ENCODE results near the gene WDR82. TPM values are rescaled to one million over a fixed set of nuclear protein-coding genes. Genes with fewer than 3 reads are reported as not detected.

The WDR82 gene
- total RNA-seq, 1 donor from 2014 or later, result 93.1 TPM

DNA sequence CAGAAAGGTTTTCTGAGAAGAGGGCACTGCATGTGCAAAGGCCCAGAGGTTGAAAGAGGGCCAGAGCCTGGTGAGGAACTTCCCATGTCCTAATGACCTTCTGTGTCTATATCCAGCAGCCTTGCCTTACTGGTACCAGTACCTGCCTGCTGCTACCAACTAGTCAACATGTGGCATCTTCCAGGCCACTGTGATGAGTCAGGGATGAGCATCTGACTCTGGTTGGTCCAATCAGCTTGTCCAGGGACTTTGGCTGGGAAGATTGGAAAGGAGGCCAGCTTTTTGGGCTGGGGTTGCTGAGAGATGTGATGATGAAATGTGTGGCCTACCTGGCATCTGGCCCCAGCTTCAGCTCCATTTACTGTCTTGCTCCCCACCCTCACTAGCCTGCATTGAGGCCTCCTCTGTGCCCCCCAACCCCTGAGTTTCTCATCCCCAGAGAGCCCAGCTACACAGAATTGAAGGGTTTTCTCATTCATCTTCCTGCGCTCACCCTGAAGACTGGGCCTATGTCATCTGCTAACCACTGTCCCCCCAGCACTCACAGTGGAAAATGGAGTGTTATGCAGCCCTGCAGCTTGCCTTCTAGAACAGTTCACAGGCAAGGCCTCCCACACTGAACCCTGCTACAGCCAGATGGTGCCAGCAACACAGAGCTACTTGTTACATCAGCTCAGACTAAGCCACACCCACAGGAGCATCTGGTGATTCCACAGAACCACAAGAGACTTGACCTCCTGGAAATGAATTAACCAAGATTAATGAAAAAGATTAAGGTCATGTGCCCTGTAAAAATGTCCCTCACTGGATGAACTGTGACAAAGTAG is 38.2 kb downstream of the WDR82 start:
- H3K36me3 Mint-ChIP-seq (ENCODE audit: insufficient read depth), result no peaks in the 10 kb centered on the region
- H3K27ac Mint-ChIP-seq, result no peak overlapping the region
- TF ChIP-seq, protein P1, sequence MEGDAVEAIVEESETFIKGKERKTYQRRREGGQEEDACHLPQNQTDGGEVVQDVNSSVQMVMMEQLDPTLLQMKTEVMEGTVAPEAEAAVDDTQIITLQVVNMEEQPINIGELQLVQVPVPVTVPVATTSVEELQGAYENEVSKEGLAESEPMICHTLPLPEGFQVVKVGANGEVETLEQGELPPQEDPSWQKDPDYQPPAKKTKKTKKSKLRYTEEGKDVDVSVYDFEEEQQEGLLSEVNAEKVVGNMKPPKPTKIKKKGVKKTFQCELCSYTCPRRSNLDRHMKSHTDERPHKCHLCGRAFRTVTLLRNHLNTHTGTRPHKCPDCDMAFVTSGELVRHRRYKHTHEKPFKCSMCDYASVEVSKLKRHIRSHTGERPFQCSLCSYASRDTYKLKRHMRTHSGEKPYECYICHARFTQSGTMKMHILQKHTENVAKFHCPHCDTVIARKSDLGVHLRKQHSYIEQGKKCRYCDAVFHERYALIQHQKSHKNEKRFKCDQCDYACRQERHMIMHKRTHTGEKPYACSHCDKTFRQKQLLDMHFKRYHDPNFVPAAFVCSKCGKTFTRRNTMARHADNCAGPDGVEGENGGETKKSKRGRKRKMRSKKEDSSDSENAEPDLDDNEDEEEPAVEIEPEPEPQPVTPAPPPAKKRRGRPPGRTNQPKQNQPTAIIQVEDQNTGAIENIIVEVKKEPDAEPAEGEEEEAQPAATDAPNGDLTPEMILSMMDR (IDR thresholded peaks at IDR 0.05; ENCODE audit: unreplicated experiment), result no peak
- no peak for DNase-seq (ENCODE audit: low spot score, unreplicated experiment)
- H3K4me1 Mint-ChIP-seq (ENCODE audit: low read depth), result peaks cover 17% of the 10 kb centered on the region
- peaks cover 22% of the 10 kb centered on the region for H3K27me3 Mint-ChIP-seq
- no peaks in the 10 kb centered on the region for H3K9me3 Mint-ChIP-seq (ENCODE audit: low read depth)
- H3K4me3 Mint-ChIP-seq (ENCODE audit: low read depth), result peak overlapping the region; percentile 95

DNA sequence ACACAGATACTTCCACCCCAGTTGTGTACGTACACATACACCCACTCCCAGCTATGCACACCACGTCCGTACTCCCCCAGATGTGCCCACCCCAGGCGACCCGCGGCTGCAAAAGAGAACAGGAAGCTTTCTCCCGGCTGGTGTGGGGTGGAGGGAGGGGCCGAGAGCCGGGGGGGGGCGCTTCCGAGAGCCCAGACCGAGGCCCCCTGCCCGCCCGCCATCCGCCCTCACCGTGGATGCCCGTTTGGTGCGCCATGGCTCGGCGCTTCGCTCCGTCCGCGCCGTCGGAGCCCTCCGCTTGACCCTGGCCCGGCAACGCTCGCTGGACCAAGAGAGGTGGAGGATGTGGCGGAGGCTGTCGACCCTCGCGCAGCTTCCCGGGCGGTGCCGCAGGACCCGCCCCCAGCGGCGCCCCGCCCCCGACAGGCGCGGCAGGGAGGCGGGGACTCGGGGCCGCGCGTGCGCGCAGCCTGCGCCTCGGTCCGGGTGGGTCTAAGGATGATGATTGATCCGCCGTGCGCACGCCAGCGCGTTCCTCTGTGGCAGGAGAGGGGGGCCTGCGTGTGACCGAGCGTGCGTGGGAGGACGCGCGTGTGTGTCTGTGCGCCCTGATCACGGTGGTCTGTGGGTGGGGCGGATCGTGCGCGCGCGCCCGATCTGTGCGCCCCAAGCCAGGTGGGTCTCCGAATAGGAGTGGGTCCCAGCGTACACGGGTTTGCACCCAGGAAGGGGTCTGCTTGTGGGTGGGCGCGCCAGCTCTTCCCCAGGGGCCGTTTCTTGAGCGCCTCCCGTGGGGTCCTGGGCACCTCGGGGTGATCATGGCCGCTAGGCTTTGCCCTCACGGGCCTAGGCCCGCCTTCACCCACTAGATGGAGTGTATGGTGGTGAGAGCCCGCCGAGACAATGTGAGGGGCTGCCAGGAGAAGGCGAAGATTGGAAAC is 39.4 kb downstream of the WDR82 start, which contains the start of gene TWF2:
TSS of gene TWF2 (minus strand) at position 398 of the 941 bp plus-strand sequence. CDS start at position 256, 142 bp downstream.
- Mint-ChIP-seq H3K36me3 (ENCODE audit: insufficient read depth) (no peaks in the 10 kb centered on the region), H3K9me3 (ENCODE audit: low read depth) (no peaks in the 10 kb centered on the region), H3K4me3 (ENCODE audit: low read depth) (peak within 1 kb of the TSS; percentile 95), H3K27me3 (peaks cover 11% of the 10 kb centered on the region), H3K27ac (peak within 1 kb of the TSS; percentile 89), H3K4me1 (ENCODE audit: low read depth) (peaks cover 17% of the 10 kb centered on the region)
- peak; percentile 76 for DNase-seq (ENCODE audit: low spot score, unreplicated experiment)
- TF ChIP-seq, protein P1 (IDR thresholded peaks at IDR 0.05; ENCODE audit: unreplicated experiment), result peak; percentile 47

DNA sequence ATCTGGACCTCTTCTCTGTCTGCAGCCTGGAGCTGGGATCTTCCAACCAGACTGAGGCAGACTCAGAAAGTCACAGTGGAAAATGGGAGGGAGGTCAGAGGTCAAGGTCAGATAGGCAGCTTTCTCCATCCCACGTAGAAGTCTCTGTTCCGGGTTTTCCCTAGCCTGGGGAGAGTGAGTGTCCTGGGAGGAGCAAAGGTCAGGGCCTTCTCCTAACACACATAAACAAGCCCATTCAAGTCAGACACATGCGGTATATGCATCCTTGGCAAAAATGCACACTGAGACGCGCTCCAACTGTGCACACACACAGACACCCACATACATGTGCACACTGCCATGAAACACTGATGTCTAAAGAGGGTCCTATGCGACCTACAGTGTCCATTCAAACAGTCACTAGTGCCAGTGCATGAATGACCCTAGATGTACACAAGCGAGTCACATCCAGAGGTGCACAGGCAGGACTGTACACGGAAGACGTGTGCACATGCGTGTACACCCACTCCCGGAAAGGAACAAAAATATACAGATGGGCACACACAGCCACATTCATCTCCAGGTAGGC is 40.2 kb downstream of the WDR82 start:
- Mint-ChIP-seq H3K4me3 (ENCODE audit: low read depth) (peak overlapping the region; percentile 95), H3K9me3 (ENCODE audit: low read depth) (no peaks in the 10 kb centered on the region), H3K36me3 (ENCODE audit: insufficient read depth) (no peaks in the 10 kb centered on the region), H3K27ac (peak overlapping the region; percentile 89), H3K4me1 (ENCODE audit: low read depth) (peaks cover 17% of the 10 kb centered on the region), H3K27me3 (peaks cover 6% of the 10 kb centered on the region)
- DNase-seq (ENCODE audit: low spot score, unreplicated experiment), result no peak
- TF ChIP-seq, protein P1 (IDR thresholded peaks at IDR 0.05; ENCODE audit: unreplicated experiment), result no peak

DNA sequence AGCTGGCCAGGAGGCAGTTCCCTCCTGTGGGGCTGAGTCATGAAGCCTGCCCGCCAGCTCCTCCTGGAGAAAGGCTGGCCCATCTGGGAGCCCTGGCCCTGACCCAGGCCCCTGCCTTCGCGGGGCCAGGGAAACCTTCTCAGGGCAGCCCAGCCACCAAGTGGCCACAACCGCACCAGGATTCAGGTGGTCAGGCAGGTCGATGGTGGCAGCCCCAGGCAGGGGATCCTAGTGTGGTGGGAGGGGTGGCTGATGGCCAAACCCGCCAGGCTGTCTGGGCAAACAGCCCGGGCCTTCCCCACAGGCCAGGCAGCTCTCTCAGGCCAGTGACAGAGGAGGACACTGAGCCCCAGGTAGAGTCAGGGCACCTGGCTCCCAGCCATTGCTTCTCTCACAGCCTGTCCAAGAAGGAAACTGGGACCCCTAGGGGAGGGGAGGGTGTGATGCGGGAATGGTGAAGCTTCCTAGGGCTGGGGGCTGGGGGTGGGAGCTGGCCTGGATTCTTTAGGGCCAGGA is 40.7 kb downstream of the WDR82 start:
- Mint-ChIP-seq H3K27ac (no peak overlapping the region), H3K4me1 (ENCODE audit: low read depth) (peaks cover 17% of the 10 kb centered on the region), H3K36me3 (ENCODE audit: insufficient read depth) (no peaks in the 10 kb centered on the region), H3K4me3 (ENCODE audit: low read depth) (peak overlapping the region; percentile 95), H3K9me3 (ENCODE audit: low read depth) (no peaks in the 10 kb centered on the region), H3K27me3 (peaks cover 5% of the 10 kb centered on the region)
- TF ChIP-seq, protein P1 (IDR thresholded peaks at IDR 0.05; ENCODE audit: unreplicated experiment), result no peak
- DNase-seq (ENCODE audit: low spot score, unreplicated experiment), result no peak

Measured in progenitor cell of endocrine pancreas (in vitro differentiated cells).